ENCODE results near the gene DTX3L. TPM values are rescaled to one million over a fixed set of nuclear protein-coding genes. Genes with fewer than 3 reads are reported as not detected.

DTX3L gene
- total RNA-seq, 4 donors from 2014 or later = 6.6 to 15.6 (median 9.4) TPM

DNA sequence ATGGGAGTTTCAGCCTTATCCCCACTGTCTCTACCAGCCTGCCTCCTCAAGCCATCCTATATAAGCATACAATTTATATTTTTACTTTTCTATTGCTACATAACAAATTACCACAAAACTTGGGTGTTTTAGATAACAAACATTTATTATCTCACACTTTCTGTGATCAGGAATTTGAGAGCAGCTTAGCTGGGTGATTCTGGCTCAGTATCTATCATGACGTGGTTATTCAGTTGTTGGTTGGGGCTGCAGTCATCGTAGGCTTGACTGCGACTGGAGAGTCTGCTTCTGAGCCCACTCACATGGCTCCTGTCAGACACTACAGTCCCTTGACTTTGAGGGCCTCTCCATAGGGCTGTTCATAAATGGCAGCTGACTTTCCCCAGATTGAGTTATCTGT lies 34.0 kb downstream of the DTX3L start:
- H3K4me3 ChIP-seq = no peak overlapping the region
- TF ChIP-seq POLR2A (IDR thresholded peaks at IDR 0.05) = no peak
- TF ChIP-seq, protein P1, sequence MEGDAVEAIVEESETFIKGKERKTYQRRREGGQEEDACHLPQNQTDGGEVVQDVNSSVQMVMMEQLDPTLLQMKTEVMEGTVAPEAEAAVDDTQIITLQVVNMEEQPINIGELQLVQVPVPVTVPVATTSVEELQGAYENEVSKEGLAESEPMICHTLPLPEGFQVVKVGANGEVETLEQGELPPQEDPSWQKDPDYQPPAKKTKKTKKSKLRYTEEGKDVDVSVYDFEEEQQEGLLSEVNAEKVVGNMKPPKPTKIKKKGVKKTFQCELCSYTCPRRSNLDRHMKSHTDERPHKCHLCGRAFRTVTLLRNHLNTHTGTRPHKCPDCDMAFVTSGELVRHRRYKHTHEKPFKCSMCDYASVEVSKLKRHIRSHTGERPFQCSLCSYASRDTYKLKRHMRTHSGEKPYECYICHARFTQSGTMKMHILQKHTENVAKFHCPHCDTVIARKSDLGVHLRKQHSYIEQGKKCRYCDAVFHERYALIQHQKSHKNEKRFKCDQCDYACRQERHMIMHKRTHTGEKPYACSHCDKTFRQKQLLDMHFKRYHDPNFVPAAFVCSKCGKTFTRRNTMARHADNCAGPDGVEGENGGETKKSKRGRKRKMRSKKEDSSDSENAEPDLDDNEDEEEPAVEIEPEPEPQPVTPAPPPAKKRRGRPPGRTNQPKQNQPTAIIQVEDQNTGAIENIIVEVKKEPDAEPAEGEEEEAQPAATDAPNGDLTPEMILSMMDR (IDR thresholded peaks at IDR 0.05 in 4 of 5, conservative IDR thresholded peaks at IDR 0.05 in 1 of 5) = no peak
- ATAC-seq = no peak
- H3K27me3 ChIP-seq = no peaks in the 10 kb centered on the region
- no peak for DNase-seq
- no peaks in the 10 kb centered on the region for H3K9me3 ChIP-seq
- intact Hi-C loops (cut with DNase I; ENCODE audit: low total_unique reads) = no loop called here
- in situ Hi-C loops (cut with MboI; ENCODE audit: low sequenced_read_pairs in 4 of 4) = no loop called here
- no peaks in the 10 kb centered on the region for H3K36me3 ChIP-seq
- no peak overlapping the region for H3K27ac ChIP-seq
- peaks cover 8 to 12% of the 10 kb centered on the region in 2 donors for H3K4me1 ChIP-seq

GRCh38 chr3:122598556-122598955 lies 34.4 kb downstream of the DTX3L start:
- DNase-seq = no peak
- intact Hi-C loops (cut with DNase I; ENCODE audit: low total_unique reads) = no loop called here
- ATAC-seq = no peak
- Histone ChIP-seq H3K9me3 (no peaks in the 10 kb centered on the region), H3K36me3 (no peaks in the 10 kb centered on the region), H3K27me3 (no peaks in the 10 kb centered on the region), H3K27ac (no peak overlapping the region), H3K4me1 (peaks cover 8 to 11% of the 10 kb centered on the region in 2 donors), H3K4me3 (no peak overlapping the region)
- no peak for TF ChIP-seq POLR2A (IDR thresholded peaks at IDR 0.05)
- TF ChIP-seq, protein P1 (IDR thresholded peaks at IDR 0.05 in 4 of 5, conservative IDR thresholded peaks at IDR 0.05 in 1 of 5) = no peak
- in situ Hi-C loops (cut with MboI; ENCODE audit: low sequenced_read_pairs in 4 of 4) = no loop called here

- in situ Hi-C loops (cut with MboI; ENCODE audit: low sequenced_read_pairs in 4 of 4) = no loop called here
- DNase-seq (no peak), ATAC-seq (no peak)
- H3K27me3 ChIP-seq = no peaks in the 10 kb centered on the region
- H3K4me1 ChIP-seq = no peaks in the 10 kb centered on the region
- no peak overlapping the region for H3K4me3 ChIP-seq
- no peaks in the 10 kb centered on the region for H3K36me3 ChIP-seq
- no peaks in the 10 kb centered on the region for H3K9me3 ChIP-seq
- H3K27ac ChIP-seq = no peak overlapping the region
- TF ChIP-seq POLR2A (IDR thresholded peaks at IDR 0.05) = no peak
- TF ChIP-seq, protein P1 (IDR thresholded peaks at IDR 0.05 in 4 of 5, conservative IDR thresholded peaks at IDR 0.05 in 1 of 5) = no peak
- intact Hi-C loops (cut with DNase I; ENCODE audit: low total_unique reads) = no loop called here
Observed at GRCh38 chr3:122602011-122602710, 38.0 kb downstream of the DTX3L start.

GRCh38 chr3:122603056-122603455 lies 38.9 kb downstream of the DTX3L start:
- DNase-seq = no peak
- H3K27me3 ChIP-seq = no peaks in the 10 kb centered on the region
- H3K4me3 ChIP-seq = no peak overlapping the region
- in situ Hi-C loops (cut with MboI; ENCODE audit: low sequenced_read_pairs in 4 of 4) (no loop called here), intact Hi-C loops (cut with DNase I; ENCODE audit: low total_unique reads) (no loop called here)
- no peak overlapping the region for H3K27ac ChIP-seq
- no peaks in the 10 kb centered on the region for H3K36me3 ChIP-seq
- TF ChIP-seq, protein P1 (IDR thresholded peaks at IDR 0.05 in 4 of 5, conservative IDR thresholded peaks at IDR 0.05 in 1 of 5) = no peak
- TF ChIP-seq POLR2A (IDR thresholded peaks at IDR 0.05) = no peak
- H3K4me1 ChIP-seq = no peaks in the 10 kb centered on the region
- no peak for ATAC-seq
- no peaks in the 10 kb centered on the region for H3K9me3 ChIP-seq

GRCh38 chr3:122606330-122606729 lies 42.2 kb downstream of the DTX3L start:
- no peaks in the 10 kb centered on the region for H3K27me3 ChIP-seq
- in situ Hi-C loops (cut with MboI; ENCODE audit: low sequenced_read_pairs in 4 of 4) = no loop called here
- no peaks in the 10 kb centered on the region for H3K36me3 ChIP-seq
- no peak overlapping the region for H3K27ac ChIP-seq
- DNase-seq (no peak), ATAC-seq (no peak)
- no peaks in the 10 kb centered on the region for H3K9me3 ChIP-seq
- no peaks in the 10 kb centered on the region for H3K4me1 ChIP-seq
- H3K4me3 ChIP-seq = no peak overlapping the region
- TF ChIP-seq, protein P1 (IDR thresholded peaks at IDR 0.05 in 4 of 5, conservative IDR thresholded peaks at IDR 0.05 in 1 of 5) = no peak
- TF ChIP-seq POLR2A (IDR thresholded peaks at IDR 0.05) = no peak
- intact Hi-C loops (cut with DNase I; ENCODE audit: low total_unique reads) = no loop called here
